Measurements from ENCODE around the gene ADGRG3. TPM values are rescaled to one million over a fixed set of nuclear protein-coding genes. Genes with fewer than 3 reads are reported as not detected.

Gene ADGRG3
- total and polyA plus RNA-seq, 2 donors (not counting 1 experiment from before 2014, with no cell fraction given), result not detected

DNA sequence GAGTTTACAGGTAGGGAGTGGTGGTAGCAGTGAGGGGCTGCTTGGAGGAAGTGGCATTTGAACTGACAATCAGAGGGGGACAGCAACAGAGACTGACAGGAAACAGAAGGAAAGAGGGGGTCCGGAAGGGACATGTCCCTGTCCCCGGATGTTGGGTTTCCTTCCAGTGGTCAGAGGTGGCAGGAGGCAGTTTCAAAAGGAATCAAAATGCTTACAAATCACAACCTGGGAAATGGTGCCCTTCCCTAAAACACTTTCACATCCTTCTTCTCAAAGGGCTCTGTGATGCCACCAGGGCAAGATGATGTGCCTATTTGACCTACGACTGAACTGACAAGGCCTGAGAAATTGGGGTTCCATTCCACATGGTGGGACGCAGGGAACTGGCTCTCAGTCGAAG, 20.0 kb upstream of the ADGRG3 start:
- no peak overlapping the region for H3K9ac ChIP-seq (ENCODE audit: low read length)
- no peaks in the 10 kb centered on the region for H4K20me1 ChIP-seq (ENCODE audit: control insufficient read depth, insufficient read depth, low read length, poor library complexity, severe bottlenecking)
- H3K9me3 Mint-ChIP-seq (ENCODE audit: insufficient read depth), result no peaks in the 10 kb centered on the region
- H3K27ac Mint-ChIP-seq, result peak overlapping the region; percentile 42
- peak overlapping the region; percentile 36 to 61 for H3K27ac ChIP-seq (ENCODE audit: low read length in 2 of 2)
- WGBS (ENCODE audit: insufficient coverage), result 25% methylated on average over 4 of the region's 5 CpGs
- peak; percentile 44 for ATAC-seq (ENCODE audit: low read depth)
- no peaks in the 10 kb centered on the region for H3K36me3 ChIP-seq (replicated peaks in 1 of 2; ENCODE audit: control extremely low read depth in 1 of 2, control insufficient read depth in 1 of 2, extremely low read depth in 1 of 2, insufficient read depth in 2 of 2, low read length in 1 of 2)
- CTCF ChIA-PET, result interaction anchor here (0.9 to 4.5 kb wide), 15 partner anchors 8 to 347 kb away, joined by 3 to 30 read pairs (median 7); partner anchors contain the start of gene KATNB1
- H3K79me2 ChIP-seq (ENCODE audit: control insufficient read depth, insufficient read depth, low read length), result no peaks in the 10 kb centered on the region
- TF ChIP-seq, protein P1, sequence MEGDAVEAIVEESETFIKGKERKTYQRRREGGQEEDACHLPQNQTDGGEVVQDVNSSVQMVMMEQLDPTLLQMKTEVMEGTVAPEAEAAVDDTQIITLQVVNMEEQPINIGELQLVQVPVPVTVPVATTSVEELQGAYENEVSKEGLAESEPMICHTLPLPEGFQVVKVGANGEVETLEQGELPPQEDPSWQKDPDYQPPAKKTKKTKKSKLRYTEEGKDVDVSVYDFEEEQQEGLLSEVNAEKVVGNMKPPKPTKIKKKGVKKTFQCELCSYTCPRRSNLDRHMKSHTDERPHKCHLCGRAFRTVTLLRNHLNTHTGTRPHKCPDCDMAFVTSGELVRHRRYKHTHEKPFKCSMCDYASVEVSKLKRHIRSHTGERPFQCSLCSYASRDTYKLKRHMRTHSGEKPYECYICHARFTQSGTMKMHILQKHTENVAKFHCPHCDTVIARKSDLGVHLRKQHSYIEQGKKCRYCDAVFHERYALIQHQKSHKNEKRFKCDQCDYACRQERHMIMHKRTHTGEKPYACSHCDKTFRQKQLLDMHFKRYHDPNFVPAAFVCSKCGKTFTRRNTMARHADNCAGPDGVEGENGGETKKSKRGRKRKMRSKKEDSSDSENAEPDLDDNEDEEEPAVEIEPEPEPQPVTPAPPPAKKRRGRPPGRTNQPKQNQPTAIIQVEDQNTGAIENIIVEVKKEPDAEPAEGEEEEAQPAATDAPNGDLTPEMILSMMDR (IDR thresholded peaks at IDR 0.05), result no peak
- no peak for TF ChIP-seq EZH2 (IDR thresholded peaks at IDR 0.05; ENCODE audit: borderline replicate concordance, insufficient read depth, low read depth, low read length, poor library complexity, severe bottlenecking)
- peak; percentile 75 for DNase-seq
- H3K4me1 Mint-ChIP-seq, result peaks cover 32% of the 10 kb centered on the region
- no peak overlapping the region for H3K4me3 ChIP-seq (ENCODE audit: control extremely low read depth in 1 of 5, extremely low read depth in 1 of 5, insufficient read depth in 1 of 5, low read depth in 2 of 5, low read length in 4 of 5)
- intact Hi-C loops (cut with micrococcal nuclease), result loop anchor here (2.0 to 5.0 kb wide), 3 partner anchors 56 to 169 kb away; partner anchors contain the start of gene KATNB1
- H3K27me3 ChIP-seq (replicated peaks in 1 of 4; ENCODE audit: control extremely low read depth in 1 of 4, control insufficient read depth in 3 of 4, insufficient read depth in 4 of 4, low read length in 3 of 4), result peaks cover 0 to 3% (median 0%) of the 10 kb centered on the region in 4 experiments
- peak overlapping the region; percentile 31 for H3K4me2 ChIP-seq (replicated peaks; ENCODE audit: low read depth, low read length, poor library complexity, severe bottlenecking)
- peaks cover 23 to 30% of the 10 kb centered on the region in 2 donors for H3K4me1 ChIP-seq (ENCODE audit: control insufficient read depth in 2 of 2, insufficient read depth in 2 of 2, low read length in 2 of 2)
- H3K9me3 ChIP-seq (ENCODE audit: control extremely low read depth in 1 of 3, control insufficient read depth in 2 of 3, insufficient read depth in 1 of 3, low read length in 2 of 3), result peaks cover 0 to 16% (median 0%) of the 10 kb centered on the region in 3 donors
- H3K27me3 Mint-ChIP-seq, result no peaks in the 10 kb centered on the region
- H3K4me3 Mint-ChIP-seq, result peak overlapping the region; percentile 20
- H2AFZ ChIP-seq (ENCODE audit: insufficient read depth, low read depth, low read length, poor library complexity, severe bottlenecking), result no peak overlapping the region
- POLR2A ChIA-PET, result interaction anchor here (1.2 kb wide), 1 partner anchor 201 kb away, joined by 4 read pairs; the partner anchor contains the start of genes CIAPIN1 and COQ9
